Body of pancreas (tissue), 4 donors: ENCODE data around the gene LDLR.

ENCODE experiments used
- POLR2A ChIP-seq, 3 donors: fragments of 450-650 bp; IDR thresholded peaks; one replicate each; pipeline ENCODE4 v1.6.1; 2016; ENCODE audit warnings: antibody characterized with exemption in 3 of 3, mild to moderate bottlenecking in 2 of 3
- TF ChIP-seq, protein P1 (sequence below), 7 experiments: fragments of 450-650 bp in 4 of 7; fragments of 200-600 bp in 3 of 7; sonication (generic) in 3 of 7; IDR thresholded peaks; one replicate each; pipeline ENCODE4 v1.5.1; 2016 to 2019; ENCODE audit warnings: antibody characterized with exemption in 7 of 7

DNA sequence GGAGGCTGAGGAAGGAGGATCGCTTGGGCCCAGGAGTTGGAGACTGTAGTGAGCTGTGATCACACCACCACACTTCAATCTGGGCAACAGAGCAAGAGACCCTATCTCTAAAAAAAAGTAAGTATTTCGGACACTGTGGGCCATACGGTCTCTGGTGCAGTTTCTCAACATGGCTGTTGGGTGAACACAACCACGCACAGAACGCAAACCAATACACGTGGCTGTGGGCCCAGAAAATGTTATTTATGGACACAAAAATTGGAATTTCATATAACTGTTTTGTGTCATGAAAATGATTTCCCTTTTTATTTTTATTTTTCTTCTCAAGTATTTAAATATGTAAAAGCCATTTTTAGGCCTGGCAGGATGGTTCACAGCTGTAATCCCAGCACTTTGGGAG lies 19.5 kb downstream of the LDLR start:
- TF ChIP-seq POLR2A (IDR thresholded peaks at IDR 0.05), result no peak
- TF ChIP-seq, protein P1, sequence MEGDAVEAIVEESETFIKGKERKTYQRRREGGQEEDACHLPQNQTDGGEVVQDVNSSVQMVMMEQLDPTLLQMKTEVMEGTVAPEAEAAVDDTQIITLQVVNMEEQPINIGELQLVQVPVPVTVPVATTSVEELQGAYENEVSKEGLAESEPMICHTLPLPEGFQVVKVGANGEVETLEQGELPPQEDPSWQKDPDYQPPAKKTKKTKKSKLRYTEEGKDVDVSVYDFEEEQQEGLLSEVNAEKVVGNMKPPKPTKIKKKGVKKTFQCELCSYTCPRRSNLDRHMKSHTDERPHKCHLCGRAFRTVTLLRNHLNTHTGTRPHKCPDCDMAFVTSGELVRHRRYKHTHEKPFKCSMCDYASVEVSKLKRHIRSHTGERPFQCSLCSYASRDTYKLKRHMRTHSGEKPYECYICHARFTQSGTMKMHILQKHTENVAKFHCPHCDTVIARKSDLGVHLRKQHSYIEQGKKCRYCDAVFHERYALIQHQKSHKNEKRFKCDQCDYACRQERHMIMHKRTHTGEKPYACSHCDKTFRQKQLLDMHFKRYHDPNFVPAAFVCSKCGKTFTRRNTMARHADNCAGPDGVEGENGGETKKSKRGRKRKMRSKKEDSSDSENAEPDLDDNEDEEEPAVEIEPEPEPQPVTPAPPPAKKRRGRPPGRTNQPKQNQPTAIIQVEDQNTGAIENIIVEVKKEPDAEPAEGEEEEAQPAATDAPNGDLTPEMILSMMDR (IDR thresholded peaks at IDR 0.05), result no peak
